GM18519 (cell line): ENCODE results near the gene POU2F2.

ENCODE experiments used
- ATAC-seq: cut with Tn5 transposase; IDR thresholded peaks from one replicate; pipeline ENCODE4 v1.9.1; 2021; ENCODE audit warnings: mild to moderate bottlenecking, moderate library complexity; ENCODE audit not compliant: unreplicated experiment, low FRiP score

The POU2F2 gene

GRCh38 chr19:42129399-42130253 lies 2.6 kb downstream of the POU2F2 start:
- ATAC-seq = no peak

GRCh38 chr19:42126574-42126973 lies 5.7 kb downstream of the POU2F2 start:
- no peak for ATAC-seq

GRCh38 chr19:42125536-42125935 lies 6.7 kb downstream of the POU2F2 start:
- no peak for ATAC-seq

- ATAC-seq = no peak
These were observed 7.8 kb downstream of the POU2F2 start for GRCh38 chr19:42124386-42124901.

GRCh38 chr19:42123765-42124164 lies 8.5 kb downstream of the POU2F2 start:
- no peak for ATAC-seq

- ATAC-seq = no peak
These were observed 9.3 kb downstream of the POU2F2 start for GRCh38 chr19:42122691-42123607.

- ATAC-seq = no peak
These were observed 10.6 kb downstream of the POU2F2 start for GRCh38 chr19:42121656-42122069.

- no peak for ATAC-seq
These were observed 11.1 kb downstream of the POU2F2 start for GRCh38 chr19:42121036-42121621.

GRCh38 chr19:42120276-42120980 lies 11.8 kb downstream of the POU2F2 start:
- no peak for ATAC-seq

GRCh38 chr19:42117076-42117475 lies 15.2 kb downstream of the POU2F2 start:
- no peak for ATAC-seq

GRCh38 chr19:42116308-42117075 lies 15.8 kb downstream of the POU2F2 start:
- ATAC-seq = no peak

- no peak for ATAC-seq
These were observed 16.5 kb downstream of the POU2F2 start for GRCh38 chr19:42115705-42116104.

- ATAC-seq = no peak
These were observed 17.0 kb downstream of the POU2F2 start for GRCh38 chr19:42115219-42115618.

- no peak for ATAC-seq
These were observed 17.8 kb downstream of the POU2F2 start for GRCh38 chr19:42114412-42114811.

GRCh38 chr19:42113641-42114348 lies 18.5 kb downstream of the POU2F2 start:
- no peak for ATAC-seq

- no peak for ATAC-seq
These were observed 20.4 kb downstream of the POU2F2 start for GRCh38 chr19:42111811-42112210.

GRCh38 chr19:42111384-42111783 lies 20.9 kb downstream of the POU2F2 start:
- ATAC-seq = no peak

GRCh38 chr19:42110658-42111057 lies 21.6 kb downstream of the POU2F2 start:
- ATAC-seq = no peak

- ATAC-seq = no peak
These were observed 22.4 kb downstream of the POU2F2 start for GRCh38 chr19:42109896-42110295.
